Measurements from ENCODE around the gene OGFOD3. TPM values are rescaled to one million over a fixed set of nuclear protein-coding genes. Genes with fewer than 3 reads are reported as not detected.
"Not testable (repeated sequence)": the region's sequence is repeated elsewhere in the genome, so short reads cannot be mapped to it uniquely, and the experiment has no call there.

Gene OGFOD3
- total RNA-seq, 2 donors from 2014 or later = 21.0 to 26.8 TPM

- not testable (repeated sequence) for DNase-seq (ENCODE audit: low spot score)
- intact Hi-C loops (cut with DNase I) = loop anchor here (2.0 to 5.0 kb wide), 2 partner anchors 59 to 60 kb away; no protein-coding TSS in a partner anchor
Observed at GRCh38 chr17:82412081-82412480, 6.3 kb downstream of the OGFOD3 start.

GRCh38 chr17:82411396-82412053 lies 6.9 kb downstream of the OGFOD3 start:
- intact Hi-C loops (cut with DNase I) = loop anchor here (2.0 to 5.0 kb wide), 2 partner anchors 59 kb away; no protein-coding TSS in a partner anchor
- DNase-seq (ENCODE audit: low spot score) = no peak

GRCh38 chr17:82410014-82410716 lies 8.2 kb downstream of the OGFOD3 start:
- no peak for DNase-seq (ENCODE audit: low spot score)
- intact Hi-C loops (cut with DNase I) = loop anchor here in 1 of 2 donors (5.0 kb wide), 1 partner anchor 58 kb away; no protein-coding TSS in a partner anchor

GRCh38 chr17:82408938-82409318 lies 9.5 kb downstream of the OGFOD3 start:
- intact Hi-C loops (cut with DNase I) = no loop called here
- no peak for DNase-seq (ENCODE audit: low spot score)

GRCh38 chr17:82408288-82408937 lies 10.0 kb downstream of the OGFOD3 start:
- intact Hi-C loops (cut with DNase I) = no loop called here
- DNase-seq (ENCODE audit: low spot score) = no peak

- DNase-seq (ENCODE audit: low spot score) = no peak
- intact Hi-C loops (cut with DNase I) = no loop called here
Observed at GRCh38 chr17:82407255-82407654, 11.1 kb downstream of the OGFOD3 start.

GRCh38 chr17:82406131-82406671 lies 12.2 kb downstream of the OGFOD3 start:
- intact Hi-C loops (cut with DNase I) = no loop called here
- no peak for DNase-seq (ENCODE audit: low spot score)

GRCh38 chr17:82405051-82405450 lies 13.3 kb downstream of the OGFOD3 start:
- intact Hi-C loops (cut with DNase I) = no loop called here

GRCh38 chr17:82403662-82404660 lies 14.4 kb downstream of the OGFOD3 start:
- DNase-seq (ENCODE audit: low spot score) = no peak
- intact Hi-C loops (cut with DNase I) = no loop called here

More at GRCh38 chr17:82405051-82405450, 13.3 kb downstream of the OGFOD3 start:
- no peak for DNase-seq (ENCODE audit: low spot score)

- intact Hi-C loops (cut with DNase I) = no loop called here
- DNase-seq (ENCODE audit: low spot score) = no peak
Observed at GRCh38 chr17:82402865-82403264, 15.5 kb downstream of the OGFOD3 start.

GRCh38 chr17:82400830-82401229 lies 17.6 kb downstream of the OGFOD3 start:
- intact Hi-C loops (cut with DNase I) = no loop called here
- DNase-seq (ENCODE audit: low spot score) = peak; percentile 90

GRCh38 chr17:82400206-82400605 lies 18.2 kb downstream of the OGFOD3 start:
- intact Hi-C loops (cut with DNase I) = no loop called here
- no peak for DNase-seq (ENCODE audit: low spot score)

GRCh38 chr17:82399601-82400101 lies 18.7 kb downstream of the OGFOD3 start:
- peak; percentile 68 for DNase-seq (ENCODE audit: low spot score)
- intact Hi-C loops (cut with DNase I) = no loop called here

- intact Hi-C loops (cut with DNase I) = no loop called here
- peak; percentile 81 for DNase-seq (ENCODE audit: low spot score)
Observed at GRCh38 chr17:82399041-82399441, 19.3 kb downstream of the OGFOD3 start.

- intact Hi-C loops (cut with DNase I) = no loop called here
- DNase-seq (ENCODE audit: low spot score) = peak; percentile 73
Observed at GRCh38 chr17:82397449-82398335, 20.7 kb downstream of the OGFOD3 start.

GRCh38 chr17:82396601-82397435 lies 21.6 kb downstream of the OGFOD3 start:
- peak; percentile 81 for DNase-seq (ENCODE audit: low spot score)
- intact Hi-C loops (cut with DNase I) = no loop called here

GRCh38 chr17:82394278-82394677 lies 24.1 kb downstream of the OGFOD3 start:
- intact Hi-C loops (cut with DNase I) = no loop called here
- no peak for DNase-seq (ENCODE audit: low spot score)

Data from posterior vena cava (tissue), 2 donors.